Suprapubic skin (tissue), 4 donors: ENCODE data around the gene EIF1AD. TPM values are rescaled to one million over a fixed set of nuclear protein-coding genes. Genes with fewer than 3 reads are reported as not detected.

ENCODE experiments used
- DNase-seq, 2 donors: peaks; one replicate each; pipeline ENCODE4 v3.0.0-alpha.2; 2019; ENCODE audit warnings: low spot score in 2 of 2
- H3K27ac ChIP-seq: fragments of 200-600 bp; sonication (generic); one replicate; pipeline ENCODE4 v1.5.1; 2019
- H3K27me3 ChIP-seq: fragments of 200-600 bp; sonication (generic); one replicate; pipeline ENCODE4 v1.5.1; 2019
- H3K36me3 ChIP-seq: fragments of 200-600 bp; sonication (generic); one replicate; pipeline ENCODE4 v1.5.1; 2019
- H3K4me1 ChIP-seq: fragments of 200-600 bp; sonication (generic); one replicate; pipeline ENCODE4 v1.5.1; 2019
- H3K4me3 ChIP-seq: fragments of 200-600 bp; sonication (generic); one replicate; pipeline ENCODE4 v1.5.1; 2019; ENCODE audit warnings: mild to moderate bottlenecking
- H3K9me3 ChIP-seq: fragments of 200-600 bp; sonication (generic); one replicate; pipeline ENCODE4 v1.5.1; 2019
- EP300 ChIP-seq: sonication (generic); formaldehyde crosslinking; IDR thresholded peaks from one replicate; pipeline ENCODE4 v1.6.1; 2017; ENCODE audit warnings: antibody characterized with exemption
- POLR2A ChIP-seq, 2 donors: fragments of 450-650 bp; IDR thresholded peaks; one replicate each; pipeline ENCODE4 v1.6.1; 2017; ENCODE audit warnings: antibody characterized with exemption in 2 of 2, mild to moderate bottlenecking in 2 of 2, moderate library complexity in 2 of 2
- POLR2AphosphoS5 ChIP-seq, 3 donors: sonication (generic); formaldehyde crosslinking; IDR thresholded peaks; one replicate each; pipeline ENCODE4 v1.6.1; 2017; ENCODE audit warnings: antibody characterized with exemption in 3 of 3
- WGBS: methylation state at CpG from one replicate; pipeline ENCODE4 v1.1.5; 2018; 5-methylcytosine and 5-hydroxymethylcytosine counted together
- total RNA-seq, 4 donors: library from RNA; depleted of rRNA; stranded (reverse); fragments of >200 nt; gene quantifications; one replicate each; pipeline ENCODE4 v1.1.0, GENCODE V29; 2016
- TF ChIP-seq, protein P1 (sequence below), 2 donors: fragments of 200-600 bp in 1 of 2; fragments of 450-650 bp in 1 of 2; sonication (generic) in 1 of 2; IDR thresholded peaks; one replicate each; pipeline ENCODE4 v1.5.1; 2016 to 2019; ENCODE audit warnings: antibody characterized with exemption in 2 of 2, mild to moderate bottlenecking in 1 of 2, moderate library complexity in 1 of 2

EIF1AD gene
- total RNA-seq, 4 donors from 2014 or later = 51.8 to 61.6 (median 55.9) TPM

DNA sequence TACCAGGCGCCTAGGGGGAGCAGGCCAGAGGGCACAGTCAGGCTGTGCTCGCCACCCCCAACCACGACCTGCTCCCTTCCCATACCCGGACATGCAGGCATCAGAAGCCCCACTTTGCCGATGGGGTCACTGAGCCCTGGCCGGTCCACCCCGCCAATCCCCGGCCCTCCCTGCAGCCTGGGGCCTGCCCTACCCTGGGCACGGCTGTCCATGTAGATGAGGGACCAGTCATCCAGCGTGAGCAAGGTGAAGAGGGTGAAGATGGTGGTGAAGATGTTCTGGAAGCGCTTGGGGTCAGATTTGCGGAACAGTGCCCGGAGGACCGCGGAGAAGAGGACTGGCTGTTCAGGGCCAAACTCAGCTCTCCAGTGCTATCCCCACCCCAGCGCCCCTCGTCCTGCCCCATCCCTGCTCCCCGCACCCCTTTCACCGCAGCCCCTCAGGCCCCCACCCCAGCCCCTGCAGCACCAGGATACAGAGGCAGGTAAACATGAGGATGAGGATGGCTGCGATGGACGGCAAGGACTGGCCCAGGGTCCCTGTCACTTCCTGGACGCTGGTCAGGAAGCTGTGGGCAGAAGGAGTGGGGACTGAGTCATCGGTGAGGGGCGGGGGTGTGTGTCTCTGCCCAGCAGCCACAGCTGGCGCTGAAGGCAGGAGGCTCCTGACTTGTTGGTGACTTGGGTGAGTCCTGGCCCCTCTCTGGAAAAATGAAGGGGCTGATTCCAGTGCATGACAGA, 18.8 kb upstream of the EIF1AD start:
- Histone ChIP-seq H3K4me1 (peaks cover 9% of the 10 kb centered on the region), H3K36me3 (no peaks in the 10 kb centered on the region), H3K9me3 (no peaks in the 10 kb centered on the region), H3K27ac (no peak overlapping the region), H3K27me3 (peaks cover 10% of the 10 kb centered on the region), H3K4me3 (no peak overlapping the region)
- 85% methylated on average over 22 of the region's 25 CpGs for WGBS
- DNase-seq = peak in 1 of 2 donors; percentile 68
- TF ChIP-seq EP300 = no peak
- TF ChIP-seq POLR2AphosphoS5 (IDR thresholded peaks at IDR 0.05) = no peak
- no peak for TF ChIP-seq POLR2A (IDR thresholded peaks at IDR 0.05)
- TF ChIP-seq, protein P1, sequence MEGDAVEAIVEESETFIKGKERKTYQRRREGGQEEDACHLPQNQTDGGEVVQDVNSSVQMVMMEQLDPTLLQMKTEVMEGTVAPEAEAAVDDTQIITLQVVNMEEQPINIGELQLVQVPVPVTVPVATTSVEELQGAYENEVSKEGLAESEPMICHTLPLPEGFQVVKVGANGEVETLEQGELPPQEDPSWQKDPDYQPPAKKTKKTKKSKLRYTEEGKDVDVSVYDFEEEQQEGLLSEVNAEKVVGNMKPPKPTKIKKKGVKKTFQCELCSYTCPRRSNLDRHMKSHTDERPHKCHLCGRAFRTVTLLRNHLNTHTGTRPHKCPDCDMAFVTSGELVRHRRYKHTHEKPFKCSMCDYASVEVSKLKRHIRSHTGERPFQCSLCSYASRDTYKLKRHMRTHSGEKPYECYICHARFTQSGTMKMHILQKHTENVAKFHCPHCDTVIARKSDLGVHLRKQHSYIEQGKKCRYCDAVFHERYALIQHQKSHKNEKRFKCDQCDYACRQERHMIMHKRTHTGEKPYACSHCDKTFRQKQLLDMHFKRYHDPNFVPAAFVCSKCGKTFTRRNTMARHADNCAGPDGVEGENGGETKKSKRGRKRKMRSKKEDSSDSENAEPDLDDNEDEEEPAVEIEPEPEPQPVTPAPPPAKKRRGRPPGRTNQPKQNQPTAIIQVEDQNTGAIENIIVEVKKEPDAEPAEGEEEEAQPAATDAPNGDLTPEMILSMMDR (IDR thresholded peaks at IDR 0.05) = no peak

DNA sequence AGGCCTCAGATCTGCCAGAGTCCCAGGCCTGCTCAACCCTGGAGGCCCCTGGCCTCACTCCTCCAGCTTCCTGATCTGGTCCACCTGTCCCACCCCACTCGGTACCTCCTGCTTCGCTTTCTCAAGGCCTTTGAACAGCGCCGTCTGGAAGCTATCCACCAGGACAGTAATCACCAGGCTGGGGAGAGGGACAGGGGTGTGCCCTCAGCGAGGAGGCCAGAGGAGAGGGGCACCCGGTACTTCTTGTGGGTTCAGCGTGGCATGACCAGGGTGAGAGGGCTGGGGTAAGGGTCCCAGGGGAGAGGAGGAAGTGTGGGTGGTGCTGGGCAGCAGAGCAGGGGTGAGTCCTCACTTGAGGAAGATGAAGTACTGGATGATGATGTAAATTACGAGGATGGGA, 18.3 kb upstream of the EIF1AD start:
- 68% methylated on average over 8 of the region's 8 CpGs for WGBS
- Histone ChIP-seq H3K9me3 (no peaks in the 10 kb centered on the region), H3K36me3 (no peaks in the 10 kb centered on the region), H3K4me3 (no peak overlapping the region), H3K27ac (no peak overlapping the region), H3K27me3 (peaks cover 10% of the 10 kb centered on the region), H3K4me1 (peaks cover 9% of the 10 kb centered on the region)
- TF ChIP-seq POLR2AphosphoS5 (IDR thresholded peaks at IDR 0.05) (no peak), POLR2A (IDR thresholded peaks at IDR 0.05) (no peak), EP300 (no peak)
- TF ChIP-seq, protein P1 (IDR thresholded peaks at IDR 0.05) = no peak
- no peak for DNase-seq

DNA sequence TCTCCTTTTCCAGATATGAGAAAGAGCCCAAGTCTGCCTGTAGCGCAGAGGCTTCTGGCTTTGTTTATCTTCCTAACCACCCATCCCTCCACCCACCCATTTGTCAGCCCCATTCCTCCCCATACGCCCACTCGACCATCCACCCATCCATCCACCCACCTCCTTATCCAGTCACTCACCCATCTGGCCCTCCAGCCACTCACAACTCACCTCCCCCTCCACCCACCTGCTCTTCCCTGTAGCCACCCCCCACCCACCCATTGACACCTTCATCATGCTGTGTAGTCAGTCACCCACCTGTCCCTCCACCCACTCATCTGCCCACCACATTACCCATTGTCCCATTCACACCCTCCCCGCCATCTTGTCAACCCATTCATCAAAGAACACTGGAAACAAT, 15.4 kb upstream of the EIF1AD start:
- no peak for DNase-seq
- Histone ChIP-seq H3K36me3 (no peaks in the 10 kb centered on the region), H3K27ac (no peak overlapping the region), H3K27me3 (peaks cover 11% of the 10 kb centered on the region), H3K9me3 (no peaks in the 10 kb centered on the region), H3K4me3 (no peak overlapping the region), H3K4me1 (peaks cover 12% of the 10 kb centered on the region)
- 87% methylated on average over 4 of the region's 4 CpGs for WGBS
- no peak for TF ChIP-seq EP300
- TF ChIP-seq POLR2AphosphoS5 (IDR thresholded peaks at IDR 0.05) = no peak
- TF ChIP-seq, protein P1 (IDR thresholded peaks at IDR 0.05) = no peak
- TF ChIP-seq POLR2A (IDR thresholded peaks at IDR 0.05) = no peak

DNA sequence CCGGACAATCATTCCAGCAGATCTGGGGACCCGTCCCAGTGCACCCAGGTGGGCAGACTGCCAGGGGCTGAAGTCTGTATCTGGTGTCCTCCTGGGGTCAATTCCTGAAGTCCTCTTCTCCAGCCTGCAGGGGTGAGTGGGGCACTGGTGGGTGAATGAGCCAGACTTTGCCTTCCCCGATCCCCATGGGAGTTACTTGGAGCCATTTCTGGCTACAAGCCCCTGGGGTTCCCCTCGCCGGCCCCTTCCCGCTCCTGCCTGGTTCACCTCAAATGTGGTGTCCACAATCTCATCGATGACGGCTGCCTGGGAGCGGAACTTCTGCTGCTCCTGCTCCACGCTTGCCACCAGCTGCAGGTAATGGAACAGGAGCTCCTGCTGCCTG, 14.8 kb upstream of the EIF1AD start:
- H3K27me3 ChIP-seq = peaks cover 16% of the 10 kb centered on the region
- no peak for TF ChIP-seq EP300
- TF ChIP-seq POLR2AphosphoS5 (IDR thresholded peaks at IDR 0.05) = no peak
- no peak for TF ChIP-seq POLR2A (IDR thresholded peaks at IDR 0.05)
- TF ChIP-seq, protein P1 (IDR thresholded peaks at IDR 0.05) = no peak
- no peaks in the 10 kb centered on the region for H3K36me3 ChIP-seq
- WGBS = 79% methylated on average over 10 of the region's 10 CpGs
- H3K4me1 ChIP-seq = peaks cover 13% of the 10 kb centered on the region
- no peak overlapping the region for H3K27ac ChIP-seq
- no peak for DNase-seq
- H3K9me3 ChIP-seq = no peaks in the 10 kb centered on the region
- no peak overlapping the region for H3K4me3 ChIP-seq

DNA sequence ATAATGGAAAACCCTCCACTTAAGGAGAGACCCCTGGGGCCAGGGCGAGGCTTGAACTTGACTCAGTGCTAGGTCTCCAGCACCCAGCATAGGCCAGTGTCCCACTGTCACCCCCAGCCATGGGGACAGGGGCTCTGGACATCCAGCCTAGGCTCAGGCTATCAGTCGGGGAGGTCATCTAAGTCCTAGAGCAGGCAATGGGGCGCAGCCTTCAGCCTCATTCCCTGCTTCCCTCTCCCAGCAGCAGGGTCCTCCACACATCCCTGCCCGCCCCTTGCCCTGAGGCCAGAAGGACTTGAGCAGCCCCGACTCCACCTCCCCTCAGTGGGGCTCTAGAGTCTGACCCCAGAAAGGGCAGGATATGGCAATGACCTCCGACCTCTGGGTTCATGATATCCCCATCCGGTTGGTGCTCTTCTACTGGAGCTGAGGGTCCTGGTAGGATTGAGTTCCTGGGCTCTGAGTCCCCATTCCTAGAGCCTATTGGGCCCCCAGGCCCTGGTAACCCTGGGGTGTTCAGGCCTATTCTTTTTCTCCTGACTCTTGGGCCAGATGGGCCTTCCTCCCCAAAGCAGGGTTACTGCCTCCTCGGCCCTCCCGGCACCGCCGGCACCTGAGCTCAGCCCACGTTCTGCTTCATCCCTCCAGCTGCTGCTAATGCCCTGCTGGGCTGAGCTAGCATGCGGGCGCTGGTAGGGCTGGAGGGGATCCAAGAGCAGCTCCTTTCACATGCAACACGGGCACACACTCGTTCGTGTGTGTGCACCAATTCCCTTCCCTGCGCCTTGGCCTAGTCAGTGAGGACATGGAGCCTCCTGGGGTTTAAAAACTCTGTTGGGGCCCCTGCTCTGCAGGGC, 14.2 kb upstream of the EIF1AD start:
- TF ChIP-seq POLR2AphosphoS5 (IDR thresholded peaks at IDR 0.05) = no peak
- TF ChIP-seq, protein P1 (IDR thresholded peaks at IDR 0.05) = no peak
- TF ChIP-seq EP300 = no peak
- no peak for TF ChIP-seq POLR2A (IDR thresholded peaks at IDR 0.05)
- Histone ChIP-seq H3K4me1 (peaks cover 18% of the 10 kb centered on the region), H3K36me3 (no peaks in the 10 kb centered on the region), H3K9me3 (no peaks in the 10 kb centered on the region), H3K27ac (no peak overlapping the region), H3K4me3 (no peak overlapping the region), H3K27me3 (peaks cover 21% of the 10 kb centered on the region)
- 61% methylated on average over 12 of the region's 18 CpGs for WGBS
- DNase-seq = no peak
